Panc1 (cell line): Measurements from ENCODE around the gene CHRNE. TPM values are rescaled to one million over a fixed set of nuclear protein-coding genes. Genes with fewer than 3 reads are reported as not detected.
A peak's percentile ranks its signal among the peaks of the same experiment; 100 is the strongest.

ENCODE experiments used
- ATAC-seq: fragments of 200-7000 bp; cut with Tn5 transposase; 2 replicates; pipeline ENCODE4 v1.9.1; 2020; ENCODE audit warnings: mild to moderate bottlenecking, moderate library complexity
- BruUV-seq: library from RNA; stranded (reverse); fragments of 400-500 nt; replicated peaks from 2 replicates; lab custom pipeline; 2021; lab: Mats Ljungman, UMichigan
- CTCF ChIA-PET: fragments of 300-600 bp; sonication (Branson Sonifier 250); formaldehyde crosslinking; loops from one replicate; lab custom pipeline; 2022; ENCODE audit warnings: antibody characterized with exemption; lab: Charles Lee
- POLR2A ChIA-PET: fragments of 300-600 bp; sonication (Branson Sonifier 250); formaldehyde crosslinking; loops from one replicate; lab custom pipeline; 2022; ENCODE audit warnings: antibody characterized with exemption; lab: Charles Lee
- DNase-seq: peaks from one replicate; pipeline ENCODE4 v3.0.0-alpha.2; 2010; ENCODE audit warnings: low read depth, low spot score
- H3K27ac ChIP-seq: 2 replicates; pipeline ENCODE4 v1.5.1; 2011; ENCODE audit warnings: mild to moderate bottlenecking, low read length, inconsistent platforms
- H3K27me3 ChIP-seq: fragments of 200-500 bp; sonication (Bioruptor generic); 2 replicates; pipeline ENCODE4 v1.6.0; 2014; ENCODE audit warnings: low read length, inconsistent platforms; ENCODE audit not compliant: control insufficient read depth, insufficient read depth
- H3K36me3 ChIP-seq: fragments of 200-500 bp; sonication (Bioruptor generic); 2 replicates; pipeline ENCODE4 v1.5.1; 2014; ENCODE audit warnings: inconsistent platforms, mild to moderate bottlenecking, low read length, moderate library complexity; ENCODE audit not compliant: control insufficient read depth, insufficient read depth
- H3K4me1 ChIP-seq: 2 replicates; pipeline ENCODE4 v1.5.1; 2011; ENCODE audit warnings: inconsistent platforms, mild to moderate bottlenecking, low read length, moderate library complexity; ENCODE audit not compliant: control insufficient read depth, insufficient read depth
- H3K4me3 ChIP-seq, 2 experiments: 2 replicates each; pipeline ENCODE4 v1.5.1; 2011 to 2012; ENCODE audit warnings: low read depth in 2 of 2, low read length in 2 of 2, mild to moderate bottlenecking in 2 of 2, inconsistent platforms in 1 of 2, moderate library complexity in 1 of 2
- H3K9me3 ChIP-seq: fragments of 200-500 bp; sonication (Bioruptor generic); 2 replicates; pipeline ENCODE4 v1.5.1; 2014; ENCODE audit warnings: low read depth, mild to moderate bottlenecking, inconsistent platforms, low read length, moderate library complexity; ENCODE audit not compliant: control insufficient read depth, insufficient read depth
- CTCF ChIP-seq: fragments of 450-650 bp; IDR thresholded peaks from 2 replicates; pipeline ENCODE4 v1.5.1; 2017; ENCODE audit warnings: mild to moderate bottlenecking
- POLR2AphosphoS5 ChIP-seq: IDR thresholded peaks from 2 replicates; pipeline ENCODE4 v1.6.1; 2012; ENCODE audit warnings: mild to moderate bottlenecking, low read depth, low read length, moderate library complexity
- REST ChIP-seq, 2 experiments: IDR thresholded peaks; 2 replicates each; pipeline ENCODE4 v1.6.1; 2011 to 2012; ENCODE audit warnings: low read depth in 2 of 2, control low read depth in 1 of 2, low read length in 1 of 2, mild to moderate bottlenecking in 1 of 2, moderate library complexity in 1 of 2; ENCODE audit not compliant: insufficient read depth in 1 of 2
- SIN3A ChIP-seq: IDR thresholded peaks from 2 replicates; pipeline ENCODE4 v1.6.1; 2012; ENCODE audit warnings: low read depth, mild to moderate bottlenecking, low read length, moderate library complexity, borderline replicate concordance; ENCODE audit not compliant: insufficient read depth
- TCF7L2 ChIP-seq: IDR thresholded peaks from 2 replicates; pipeline ENCODE4 v1.6.1; 2011; ENCODE audit warnings: mild to moderate bottlenecking, low read depth, low read length, inconsistent platforms
- in situ Hi-C: cut with HindIII; loops from 2 replicates; pipeline ENCODE4 v1.10.0; 2016; ENCODE audit warnings: low sequenced_read_pairs, low pct_unique_long_range_greater_than_20kb
- intact Hi-C: fragments of 100-400 bp; cut with micrococcal nuclease; formaldehyde crosslinking; loops from one replicate; pipeline ENCODE4 v1.10.0; 2022; ENCODE audit not compliant: unreplicated experiment
- total RNA-seq: library from RNA; stranded (reverse); gene quantifications from one replicate; pipeline ENCODE4 v1.2.1, GENCODE V29; 2021; ENCODE audit not compliant: unreplicated experiment

The CHRNE gene
- total RNA-seq, 1 experiment from 2014 or later = 0.13 TPM

- H3K36me3 ChIP-seq = peaks cover 6% of the 10 kb centered on the region
These were observed 43.5 kb upstream of the CHRNE start for GRCh38 chr17:4946312-4946976.

GRCh38 chr17:4945944-4946280 lies 43.0 kb upstream of the CHRNE start:
- Histone ChIP-seq H3K27ac (peak overlapping the region; percentile 94), H3K27me3 (no peaks in the 10 kb centered on the region), H3K4me3 (peak overlapping the region; percentile 83 to 85), H3K36me3 (peaks cover 10% of the 10 kb centered on the region), H3K4me1 (peaks cover 33% of the 10 kb centered on the region), H3K9me3 (no peaks in the 10 kb centered on the region)
- in situ Hi-C loops = no loop called here
- ATAC-seq = no peak
- ChIA-PET CTCF (interaction anchor here (0.6 kb wide), 1 partner anchor 21 kb away, joined by 4 read pairs; no protein-coding TSS in a partner anchor), POLR2A (no interaction called here)
- no TSS peak for BruUV-seq
- no peak for DNase-seq
- intact Hi-C loops = no loop called here
- no peak for TF ChIP-seq CTCF
- TF ChIP-seq TCF7L2 = no peak

More at GRCh38 chr17:4946312-4946976, 43.5 kb upstream of the CHRNE start:
- TSS peak; percentile 90 for BruUV-seq
- Histone ChIP-seq H3K4me3 (peak overlapping the region; percentile 83 to 85), H3K9me3 (no peaks in the 10 kb centered on the region), H3K27ac (peak overlapping the region; percentile 94), H3K4me1 (peaks cover 38% of the 10 kb centered on the region), H3K27me3 (no peaks in the 10 kb centered on the region)
- ATAC-seq (no peak), DNase-seq (no peak)
- ChIA-PET CTCF (interaction anchor here (0.6 kb wide), 1 partner anchor 21 kb away, joined by 4 read pairs; no protein-coding TSS in a partner anchor), POLR2A (interaction anchor here (1.0 kb wide), 1 partner anchor 20 kb away, joined by 3 read pairs; no protein-coding TSS in a partner anchor)
- TF ChIP-seq TCF7L2 = no peak
- TF ChIP-seq POLR2AphosphoS5 = peak; percentile 58
- intact Hi-C loops = no loop called here
- in situ Hi-C loops = no loop called here

- peak; percentile 83 for DNase-seq
- in situ Hi-C loops = no loop called here
- Histone ChIP-seq H3K9me3 (no peaks in the 10 kb centered on the region), H3K4me3 (peak overlapping the region; percentile 83 to 85), H3K4me1 (peaks cover 28% of the 10 kb centered on the region), H3K27ac (peak overlapping the region; percentile 94), H3K36me3 (peaks cover 14% of the 10 kb centered on the region), H3K27me3 (no peaks in the 10 kb centered on the region)
- TF ChIP-seq CTCF = no peak
- TF ChIP-seq TCF7L2 = no peak
- no peak for TF ChIP-seq REST (IDR thresholded peaks at IDR 0.05; ENCODE audit: insufficient read depth in 1 of 2, low read depth in 2 of 2, low read length in 1 of 2)
- no peak for TF ChIP-seq SIN3A
- TF ChIP-seq POLR2AphosphoS5 = no peak
- peak; percentile 36 for ATAC-seq
- no TSS peak for BruUV-seq
- ChIA-PET POLR2A (interaction anchor here (0.6 to 1.2 kb wide), 2 partner anchors 22 to 380 kb away, joined by 4 to 5 read pairs; partner anchors contain the start of gene SPAG7), CTCF (no interaction called here)
- intact Hi-C loops = no loop called here
These were observed 42.5 kb upstream of the CHRNE start for GRCh38 chr17:4945176-4945943.
